ENCODE measurements around the gene MTIF3. TPM values are rescaled to one million over a fixed set of nuclear protein-coding genes. Genes with fewer than 3 reads are reported as not detected.

The MTIF3 gene
- total RNA-seq, 1 donor from 2014 or later = 29.6 TPM

GRCh38 chr13:27442071-27442647, 8.2 kb downstream of the MTIF3 start:
- no peak overlapping the region for H3K9ac ChIP-seq (ENCODE audit: low read length)
- H4K20me1 ChIP-seq (ENCODE audit: insufficient read depth, low read length) = no peaks in the 10 kb centered on the region
- Mint-ChIP-seq H3K27ac (ENCODE audit: unreplicated experiment) (no peak overlapping the region), H3K36me3 (ENCODE audit: low read depth, unreplicated experiment) (peaks cover 8% of the 10 kb centered on the region), H3K9me3 (ENCODE audit: unreplicated experiment) (no peaks in the 10 kb centered on the region), H3K4me3 (ENCODE audit: unreplicated experiment) (no peak overlapping the region), H3K4me1 (ENCODE audit: low read depth, unreplicated experiment) (no peaks in the 10 kb centered on the region), H3K27me3 (ENCODE audit: low read depth, unreplicated experiment) (no peaks in the 10 kb centered on the region)
- TF ChIP-seq EZH2 (IDR thresholded peaks at IDR 0.05; ENCODE audit: insufficient read depth, low read length) = no peak
- TF ChIP-seq, protein P1, sequence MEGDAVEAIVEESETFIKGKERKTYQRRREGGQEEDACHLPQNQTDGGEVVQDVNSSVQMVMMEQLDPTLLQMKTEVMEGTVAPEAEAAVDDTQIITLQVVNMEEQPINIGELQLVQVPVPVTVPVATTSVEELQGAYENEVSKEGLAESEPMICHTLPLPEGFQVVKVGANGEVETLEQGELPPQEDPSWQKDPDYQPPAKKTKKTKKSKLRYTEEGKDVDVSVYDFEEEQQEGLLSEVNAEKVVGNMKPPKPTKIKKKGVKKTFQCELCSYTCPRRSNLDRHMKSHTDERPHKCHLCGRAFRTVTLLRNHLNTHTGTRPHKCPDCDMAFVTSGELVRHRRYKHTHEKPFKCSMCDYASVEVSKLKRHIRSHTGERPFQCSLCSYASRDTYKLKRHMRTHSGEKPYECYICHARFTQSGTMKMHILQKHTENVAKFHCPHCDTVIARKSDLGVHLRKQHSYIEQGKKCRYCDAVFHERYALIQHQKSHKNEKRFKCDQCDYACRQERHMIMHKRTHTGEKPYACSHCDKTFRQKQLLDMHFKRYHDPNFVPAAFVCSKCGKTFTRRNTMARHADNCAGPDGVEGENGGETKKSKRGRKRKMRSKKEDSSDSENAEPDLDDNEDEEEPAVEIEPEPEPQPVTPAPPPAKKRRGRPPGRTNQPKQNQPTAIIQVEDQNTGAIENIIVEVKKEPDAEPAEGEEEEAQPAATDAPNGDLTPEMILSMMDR (IDR thresholded peaks at IDR 0.05; ENCODE audit: insufficient read depth, low read depth, low read length) = no peak
- H3K4me1 ChIP-seq (ENCODE audit: insufficient read depth, low read length) = no peaks in the 10 kb centered on the region
- DNase-seq (ENCODE audit: low read depth) (no peak), FAIRE-seq (no peak)
- no peak overlapping the region for H3K27ac ChIP-seq (ENCODE audit: low read depth, low read length)
- no peaks in the 10 kb centered on the region for H3K9me3 ChIP-seq (ENCODE audit: insufficient read depth, low read depth, low read length)
- H3K4me3 ChIP-seq (ENCODE audit: insufficient read depth, low read depth, low read length) = no peak overlapping the region
- H3K27me3 ChIP-seq (ENCODE audit: insufficient read depth, low read length) = no peaks in the 10 kb centered on the region
- peaks cover 23% of the 10 kb centered on the region for H3K79me2 ChIP-seq (ENCODE audit: insufficient read depth, low read length)
- H2AFZ ChIP-seq (ENCODE audit: low read depth, low read length) = no peak overlapping the region
- no peak overlapping the region for H3K4me2 ChIP-seq (ENCODE audit: low read length)
- peaks cover 5% of the 10 kb centered on the region for H3K36me3 ChIP-seq (ENCODE audit: insufficient read depth, low read length)

GRCh38 chr13:27440408-27440807, 10.0 kb downstream of the MTIF3 start:
- no peak overlapping the region for H3K4me3 ChIP-seq (ENCODE audit: insufficient read depth, low read depth, low read length)
- Mint-ChIP-seq H3K36me3 (ENCODE audit: low read depth, unreplicated experiment) (peaks cover 10% of the 10 kb centered on the region), H3K4me1 (ENCODE audit: low read depth, unreplicated experiment) (no peaks in the 10 kb centered on the region), H3K27ac (ENCODE audit: unreplicated experiment) (no peak overlapping the region), H3K9me3 (ENCODE audit: unreplicated experiment) (no peaks in the 10 kb centered on the region), H3K4me3 (ENCODE audit: unreplicated experiment) (no peak overlapping the region), H3K27me3 (ENCODE audit: low read depth, unreplicated experiment) (no peaks in the 10 kb centered on the region)
- no peak overlapping the region for H3K27ac ChIP-seq (ENCODE audit: low read depth, low read length)
- no peaks in the 10 kb centered on the region for H3K4me1 ChIP-seq (ENCODE audit: insufficient read depth, low read length)
- TF ChIP-seq EZH2 (IDR thresholded peaks at IDR 0.05; ENCODE audit: insufficient read depth, low read length) = no peak
- TF ChIP-seq, protein P1 (IDR thresholded peaks at IDR 0.05; ENCODE audit: insufficient read depth, low read depth, low read length) = no peak
- H2AFZ ChIP-seq (ENCODE audit: low read depth, low read length) = no peak overlapping the region
- FAIRE-seq = no peak
- H3K79me2 ChIP-seq (ENCODE audit: insufficient read depth, low read length) = peaks cover 11% of the 10 kb centered on the region
- no peaks in the 10 kb centered on the region for H3K9me3 ChIP-seq (ENCODE audit: insufficient read depth, low read depth, low read length)
- no peak overlapping the region for H3K9ac ChIP-seq (ENCODE audit: low read length)
- H4K20me1 ChIP-seq (ENCODE audit: insufficient read depth, low read length) = no peaks in the 10 kb centered on the region
- no peak overlapping the region for H3K4me2 ChIP-seq (ENCODE audit: low read length)
- no peak for DNase-seq (ENCODE audit: low read depth)
- H3K36me3 ChIP-seq (ENCODE audit: insufficient read depth, low read length) = peaks cover 14% of the 10 kb centered on the region
- no peaks in the 10 kb centered on the region for H3K27me3 ChIP-seq (ENCODE audit: insufficient read depth, low read length)

- no peaks in the 10 kb centered on the region for H3K27me3 ChIP-seq (ENCODE audit: insufficient read depth, low read length)
- no peak overlapping the region for H3K4me3 ChIP-seq (ENCODE audit: insufficient read depth, low read depth, low read length)
- no peak overlapping the region for H2AFZ ChIP-seq (ENCODE audit: low read depth, low read length)
- H3K4me1 ChIP-seq (ENCODE audit: insufficient read depth, low read length) = no peaks in the 10 kb centered on the region
- no peaks in the 10 kb centered on the region for H3K79me2 ChIP-seq (ENCODE audit: insufficient read depth, low read length)
- H3K27me3 Mint-ChIP-seq (ENCODE audit: low read depth, unreplicated experiment) = no peaks in the 10 kb centered on the region
- no peak overlapping the region for H3K27ac Mint-ChIP-seq (ENCODE audit: unreplicated experiment)
- H3K4me1 Mint-ChIP-seq (ENCODE audit: low read depth, unreplicated experiment) = no peaks in the 10 kb centered on the region
- H3K4me2 ChIP-seq (ENCODE audit: low read length) = no peak overlapping the region
- H4K20me1 ChIP-seq (ENCODE audit: insufficient read depth, low read length) = no peaks in the 10 kb centered on the region
- no peak overlapping the region for H3K27ac ChIP-seq (ENCODE audit: low read depth, low read length)
- peaks cover 34% of the 10 kb centered on the region for H3K36me3 ChIP-seq (ENCODE audit: insufficient read depth, low read length)
- H3K36me3 Mint-ChIP-seq (ENCODE audit: low read depth, unreplicated experiment) = peaks cover 10% of the 10 kb centered on the region
- no peak for TF ChIP-seq EZH2 (IDR thresholded peaks at IDR 0.05; ENCODE audit: insufficient read depth, low read length)
- TF ChIP-seq, protein P1 (IDR thresholded peaks at IDR 0.05; ENCODE audit: insufficient read depth, low read depth, low read length) = no peak
- H3K9ac ChIP-seq (ENCODE audit: low read length) = no peak overlapping the region
- FAIRE-seq (no peak), DNase-seq (ENCODE audit: low read depth) (no peak)
- H3K9me3 ChIP-seq (ENCODE audit: insufficient read depth, low read depth, low read length) = no peaks in the 10 kb centered on the region
- no peak overlapping the region for H3K4me3 Mint-ChIP-seq (ENCODE audit: unreplicated experiment)
- H3K9me3 Mint-ChIP-seq (ENCODE audit: unreplicated experiment) = no peaks in the 10 kb centered on the region
Observed at GRCh38 chr13:27437126-27437525, 13.2 kb downstream of the MTIF3 start.

Data from astrocyte (in vitro differentiated cells and primary cell).